ENCODE measurements around the gene IFITM5.

GRCh38 chr11:278001-278951 lies 21.1 kb downstream of the IFITM5 start, which contains the start of gene NLRP6:
- TF ChIP-seq CTCF (IDR thresholded peaks at IDR 0.05) (no peak), POLR2A (IDR thresholded peaks at IDR 0.05) (no peak), POLR2AphosphoS5 (IDR thresholded peaks at IDR 0.05) (no peak), EP300 (IDR thresholded peaks at IDR 0.05) (no peak)

Data from sigmoid colon (tissue), 4 donors.